A673 (cell line): ENCODE data around the gene VAV2.

Experiments used
- CTCF ChIP-seq: fragments of 300-800, 200-600 bp; sonication (generic); conservative IDR thresholded peaks from 2 replicates; pipeline ENCODE4 v1.5.1; 2017; ENCODE audit warnings: low read depth, mild to moderate bottlenecking, antibody characterized with exemption, low read length, moderate library complexity, mixed read lengths
- EZH2 ChIP-seq: fragments of 200-600 bp; sonication (generic); IDR thresholded peaks from 2 replicates; pipeline ENCODE4 v1.6.1; 2017; ENCODE audit warnings: borderline replicate concordance, low read depth, mild to moderate bottlenecking, mixed read lengths, antibody characterized with exemption, low read length; ENCODE audit not compliant: poor library complexity, severe bottlenecking

DNA sequence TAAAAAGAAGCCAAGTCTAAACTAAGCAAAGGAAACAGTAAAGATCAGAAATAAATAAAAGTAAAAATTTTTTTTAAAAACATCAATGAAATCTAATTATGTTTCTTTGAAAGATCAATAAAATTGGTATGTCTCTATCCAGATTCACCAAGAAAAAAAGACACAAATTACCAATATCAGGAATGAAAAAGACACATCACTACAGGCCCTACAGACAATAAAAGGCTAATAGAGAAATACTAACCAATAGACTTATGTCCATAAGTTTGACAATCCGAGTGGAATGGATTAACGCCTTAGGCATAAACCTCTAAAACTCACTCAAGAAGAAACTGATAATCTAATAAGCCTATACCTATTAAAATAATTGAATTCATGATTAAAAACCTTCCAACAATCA, 45.5 kb upstream of the VAV2 start:
- TF ChIP-seq CTCF (no peak), EZH2 (no peak)
